Caco-2 (cell line): ENCODE data around the gene C20orf144. TPM values are rescaled to one million over a fixed set of nuclear protein-coding genes. Genes with fewer than 3 reads are reported as not detected.
A peak's percentile ranks its signal among the peaks of the same experiment; 100 is the strongest.

Experiments
- BruUV-seq: library from RNA; stranded (reverse); fragments of 400-500 nt; replicated peaks from 2 replicates; lab custom pipeline; 2021; lab: Mats Ljungman, UMichigan
- CTCF ChIA-PET: fragments of 300-600 bp; sonication (Branson Sonifier 250); formaldehyde crosslinking; loops from one replicate; lab custom pipeline; 2022; ENCODE audit warnings: antibody characterized with exemption; lab: Charles Lee
- POLR2A ChIA-PET: fragments of 300-600 bp; sonication (Branson Sonifier 250); formaldehyde crosslinking; loops from one replicate; lab custom pipeline; 2022; ENCODE audit warnings: antibody characterized with exemption; lab: Charles Lee
- DNase-seq, 2 experiments: peaks; one replicate each; pipeline versions ENCODE4 v3.0.0 to v3.0.0-alpha.2; 2020 to 2022
- H3K27me3 ChIP-seq: replicated peaks from 2 replicates; pipeline ENCODE4 v1.6.0; 2011; ENCODE audit warnings: low read length; ENCODE audit not compliant: control insufficient read depth, insufficient read depth
- H3K36me3 ChIP-seq: 2 replicates; pipeline ENCODE4 v1.5.1; 2011; ENCODE audit warnings: low read length; ENCODE audit not compliant: control insufficient read depth, insufficient read depth
- H3K4me1 ChIP-seq: fragments of 250-450 bp; sonication (Bioruptor Pico); 2 replicates; pipeline ENCODE4 v1.5.1; 2020; ENCODE audit warnings: mild to moderate bottlenecking
- H3K4me3 ChIP-seq: 2 replicates; pipeline ENCODE4 v1.5.1; 2011; ENCODE audit warnings: low read depth, mild to moderate bottlenecking, control low read depth, low read length
- H3K9me3 ChIP-seq: fragments of 250-450 bp; sonication (Bioruptor Pico); 2 replicates; pipeline ENCODE4 v1.5.1; 2020; ENCODE audit warnings: mild to moderate bottlenecking, moderate library complexity
- H3K27ac Mint-ChIP-seq: one replicate; pipeline ENCODE4 v1.8.0; 2022; ENCODE audit warnings: mixed read lengths; ENCODE audit not compliant: unreplicated experiment
- H3K27me3 Mint-ChIP-seq: one replicate; pipeline ENCODE4 v1.8.0; 2022; ENCODE audit warnings: mixed read lengths; ENCODE audit not compliant: insufficient read depth, unreplicated experiment
- H3K36me3 Mint-ChIP-seq: one replicate; pipeline ENCODE4 v1.8.0; 2022; ENCODE audit warnings: mild to moderate bottlenecking, mixed read lengths; ENCODE audit not compliant: insufficient read depth, unreplicated experiment
- H3K4me1 Mint-ChIP-seq: one replicate; pipeline ENCODE4 v1.8.0; 2022; ENCODE audit warnings: low read depth, mixed read lengths; ENCODE audit not compliant: unreplicated experiment
- H3K4me3 Mint-ChIP-seq: one replicate; pipeline ENCODE4 v1.8.0; 2022; ENCODE audit warnings: mild to moderate bottlenecking, moderate library complexity, mixed read lengths; ENCODE audit not compliant: unreplicated experiment
- H3K9me3 Mint-ChIP-seq: one replicate; pipeline ENCODE4 v1.8.0; 2022; ENCODE audit warnings: mixed read lengths; ENCODE audit not compliant: unreplicated experiment
- intact Hi-C: fragments of 100-400 bp; cut with micrococcal nuclease; formaldehyde crosslinking; loops from one replicate; pipeline ENCODE4 v1.10.0; 2022; ENCODE audit not compliant: unreplicated experiment
- total RNA-seq: library from RNA; stranded (reverse); gene quantifications from 2 replicates; pipeline ENCODE4 v1.2.3, GENCODE V29; 2022
- TF ChIP-seq, protein P1 (sequence below), 2 experiments: fragments of 200-600 bp in 1 of 2; IDR thresholded peaks; 1 replicate in 1 of 2; 2 replicates in 1 of 2; pipeline versions ENCODE4 v1.5.1 to v1.8.0; 2011 to 2022; ENCODE audit warnings: antibody characterized with exemption in 1 of 2, control low read depth in 1 of 2, inconsistent platforms in 1 of 2, low read depth in 1 of 2, low read length in 1 of 2, mild to moderate bottlenecking in 1 of 2, moderate library complexity in 1 of 2; ENCODE audit not compliant: insufficient read depth in 1 of 2, severe bottlenecking in 1 of 2, unreplicated experiment in 1 of 2

C20orf144 gene
- total RNA-seq, 1 experiment from 2014 or later = 0.18 TPM

DNA sequence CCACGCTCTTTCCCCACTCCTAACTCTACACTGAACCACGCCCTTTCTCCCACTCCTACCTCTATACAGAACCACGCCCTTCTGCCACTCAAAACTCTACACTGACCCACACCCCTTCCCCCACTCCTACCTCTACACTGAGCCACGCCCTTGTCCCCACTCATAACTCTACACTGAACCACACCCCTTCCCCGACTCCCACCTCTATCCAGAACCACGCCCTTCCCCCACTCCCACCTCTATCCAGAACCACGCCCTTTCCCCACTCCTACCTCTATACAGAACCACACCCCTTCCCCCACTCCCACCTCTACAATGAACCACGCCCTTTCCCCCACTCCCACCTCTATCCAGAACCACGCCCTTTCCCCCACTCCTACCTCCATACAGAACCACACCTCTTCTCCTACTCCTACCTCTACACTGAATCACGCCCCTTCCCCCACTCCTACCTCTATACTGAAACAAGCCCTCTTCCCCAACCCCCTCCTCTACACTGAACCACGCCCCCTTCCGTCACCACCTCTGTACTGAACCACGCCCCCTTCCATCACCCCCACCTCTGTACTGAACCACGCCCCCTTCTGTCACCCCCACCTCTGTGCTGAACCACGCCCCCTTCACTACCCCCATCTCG, 47.9 kb downstream of the C20orf144 start:
- CTCF ChIA-PET = no interaction called here
- no peaks in the 10 kb centered on the region for H3K27me3 ChIP-seq
- intact Hi-C loops = no loop called here
- TF ChIP-seq, protein P1, sequence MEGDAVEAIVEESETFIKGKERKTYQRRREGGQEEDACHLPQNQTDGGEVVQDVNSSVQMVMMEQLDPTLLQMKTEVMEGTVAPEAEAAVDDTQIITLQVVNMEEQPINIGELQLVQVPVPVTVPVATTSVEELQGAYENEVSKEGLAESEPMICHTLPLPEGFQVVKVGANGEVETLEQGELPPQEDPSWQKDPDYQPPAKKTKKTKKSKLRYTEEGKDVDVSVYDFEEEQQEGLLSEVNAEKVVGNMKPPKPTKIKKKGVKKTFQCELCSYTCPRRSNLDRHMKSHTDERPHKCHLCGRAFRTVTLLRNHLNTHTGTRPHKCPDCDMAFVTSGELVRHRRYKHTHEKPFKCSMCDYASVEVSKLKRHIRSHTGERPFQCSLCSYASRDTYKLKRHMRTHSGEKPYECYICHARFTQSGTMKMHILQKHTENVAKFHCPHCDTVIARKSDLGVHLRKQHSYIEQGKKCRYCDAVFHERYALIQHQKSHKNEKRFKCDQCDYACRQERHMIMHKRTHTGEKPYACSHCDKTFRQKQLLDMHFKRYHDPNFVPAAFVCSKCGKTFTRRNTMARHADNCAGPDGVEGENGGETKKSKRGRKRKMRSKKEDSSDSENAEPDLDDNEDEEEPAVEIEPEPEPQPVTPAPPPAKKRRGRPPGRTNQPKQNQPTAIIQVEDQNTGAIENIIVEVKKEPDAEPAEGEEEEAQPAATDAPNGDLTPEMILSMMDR (IDR thresholded peaks at IDR 0.05; ENCODE audit: insufficient read depth in 1 of 2, low read depth in 1 of 2, low read length in 1 of 2, severe bottlenecking in 1 of 2, unreplicated experiment in 1 of 2) = no peak
- H3K4me3 ChIP-seq = no peak overlapping the region
- Mint-ChIP-seq H3K9me3 (no peaks in the 10 kb centered on the region), H3K36me3 (peaks cover 12% of the 10 kb centered on the region), H3K4me3 (no peak overlapping the region), H3K4me1 (peaks cover 20% of the 10 kb centered on the region), H3K27me3 (no peaks in the 10 kb centered on the region), H3K27ac (no peak overlapping the region)
- H3K4me1 ChIP-seq = peaks cover 9% of the 10 kb centered on the region
- BruUV-seq = no TSS peak
- POLR2A ChIA-PET = no interaction called here
- DNase-seq = peak in 1 of 2 experiments; percentile 71
- no peaks in the 10 kb centered on the region for H3K9me3 ChIP-seq
- H3K36me3 ChIP-seq = peaks cover 13% of the 10 kb centered on the region

DNA sequence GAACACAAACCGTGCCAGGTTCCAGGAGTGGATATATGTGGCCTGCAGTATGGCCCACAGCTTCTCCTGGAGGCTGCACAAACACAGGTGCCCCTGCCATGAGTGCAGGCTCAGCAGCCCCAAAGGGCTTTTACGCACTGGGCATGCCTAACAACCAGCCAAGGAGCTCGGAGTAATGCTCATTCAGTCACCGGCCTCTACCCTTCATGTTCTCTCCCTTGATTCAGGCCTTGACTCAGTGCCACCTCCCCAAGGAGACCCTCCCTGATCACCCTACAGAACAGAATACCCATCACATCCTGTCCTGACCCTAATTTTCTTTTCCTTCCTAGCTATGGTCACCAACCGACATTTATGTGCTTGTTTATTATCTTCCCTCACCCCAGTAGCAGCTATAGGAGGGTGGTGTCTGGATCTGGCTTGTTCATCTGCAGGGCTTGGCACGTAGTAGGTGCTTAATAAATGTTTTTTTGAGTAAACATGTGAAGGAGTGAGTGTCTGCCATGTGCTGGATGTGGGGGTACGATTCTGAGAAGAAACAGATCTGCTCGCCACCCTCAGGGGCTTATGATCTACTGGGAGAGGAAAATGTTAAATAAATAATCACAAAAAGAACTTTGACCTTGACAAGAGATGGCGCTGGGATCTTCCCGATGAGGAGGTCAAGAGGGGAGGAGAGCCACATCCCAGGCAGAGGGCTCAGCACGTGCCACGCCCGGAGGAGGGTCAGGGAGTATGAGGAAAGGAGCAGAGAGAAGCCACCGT, 48.7 kb downstream of the C20orf144 start:
- POLR2A ChIA-PET = no interaction called here
- intact Hi-C loops = no loop called here

DNA sequence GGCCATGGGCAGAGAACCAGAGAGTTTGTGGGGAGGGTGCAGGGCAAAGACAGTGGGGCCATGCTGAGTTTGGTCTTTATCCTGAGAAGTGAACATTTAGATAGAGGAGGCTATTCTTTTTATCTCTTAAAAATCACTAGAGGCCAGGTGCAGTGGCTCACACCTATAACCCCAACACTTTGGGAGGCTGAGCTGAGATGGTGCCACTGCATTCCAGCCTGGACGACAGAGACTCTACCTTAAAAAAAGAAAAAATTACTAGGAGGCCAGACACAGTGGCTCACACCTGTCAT, 49.3 kb downstream of the C20orf144 start:
- Mint-ChIP-seq H3K9me3 (no peaks in the 10 kb centered on the region), H3K4me1 (peaks cover 20% of the 10 kb centered on the region), H3K27me3 (no peaks in the 10 kb centered on the region), H3K4me3 (no peak overlapping the region), H3K27ac (peak overlapping the region; percentile 9), H3K36me3 (peaks cover 6% of the 10 kb centered on the region)
- Histone ChIP-seq H3K4me3 (no peak overlapping the region), H3K4me1 (peaks cover 9% of the 10 kb centered on the region), H3K9me3 (no peaks in the 10 kb centered on the region), H3K27me3 (no peaks in the 10 kb centered on the region), H3K36me3 (peaks cover 13% of the 10 kb centered on the region)
- intact Hi-C loops = no loop called here
- BruUV-seq = no TSS peak
- CTCF ChIA-PET = no interaction called here
- TF ChIP-seq, protein P1 (IDR thresholded peaks at IDR 0.05; ENCODE audit: insufficient read depth in 1 of 2, low read depth in 1 of 2, low read length in 1 of 2, severe bottlenecking in 1 of 2, unreplicated experiment in 1 of 2) = no peak
- POLR2A ChIA-PET = no interaction called here
- no peak for DNase-seq

More for the DNA sequence above, 48.7 kb downstream of the C20orf144 start:
- BruUV-seq = no TSS peak
- Mint-ChIP-seq H3K27me3 (no peaks in the 10 kb centered on the region), H3K4me1 (peaks cover 20% of the 10 kb centered on the region), H3K27ac (peak overlapping the region; percentile 9), H3K36me3 (peaks cover 6% of the 10 kb centered on the region), H3K4me3 (no peak overlapping the region), H3K9me3 (no peaks in the 10 kb centered on the region)
- DNase-seq = no peak
- Histone ChIP-seq H3K4me3 (no peak overlapping the region), H3K4me1 (peaks cover 9% of the 10 kb centered on the region), H3K27me3 (no peaks in the 10 kb centered on the region), H3K9me3 (no peaks in the 10 kb centered on the region), H3K36me3 (peaks cover 13% of the 10 kb centered on the region)
- CTCF ChIA-PET = no interaction called here
- TF ChIP-seq, protein P1 (IDR thresholded peaks at IDR 0.05; ENCODE audit: insufficient read depth in 1 of 2, low read depth in 1 of 2, low read length in 1 of 2, severe bottlenecking in 1 of 2, unreplicated experiment in 1 of 2) = no peak

Other genes with a start within 250 kb of the C20orf144 start
- 13.6 and 15.4 TPM in 2 replicates for gene SNTA1, start 218.6 kb upstream of the C20orf144 start, total RNA-seq
- gene CBFA2T2, start 172.2 kb upstream of the C20orf144 start, total RNA-seq = 30.6 and 33.3 TPM in 2 replicates
- 3.4 and 4.5 TPM in 2 replicates for gene ACTL10, start 4.6 kb downstream of the C20orf144 start, total RNA-seq
- gene NECAB3, start 12.1 kb downstream of the C20orf144 start, total RNA-seq = 98.4 and 105 TPM in 2 replicates
- gene E2F1, start 24.1 kb downstream of the C20orf144 start, total RNA-seq = 67.5 and 74.7 TPM in 2 replicates
- 37.3 and 39.5 TPM in 2 replicates for gene PXMP4, start 58.0 kb downstream of the C20orf144 start, total RNA-seq
- 2.9 and 4.6 TPM in 2 replicates for gene ZNF341, start 69.7 kb downstream of the C20orf144 start, total RNA-seq
- gene CHMP4B, start 149.0 kb downstream of the C20orf144 start, total RNA-seq = 190 and 203 TPM in 2 replicates